ENCODE measurements around the gene MLST8. TPM values are rescaled to one million over a fixed set of nuclear protein-coding genes. Genes with fewer than 3 reads are reported as not detected.

MLST8 gene
- polyA plus RNA-seq, 2 donors, result 27.8 to 38.3 TPM

Other genes with a start within 250 kb of the MLST8 start
- 100 to 1,000 TPM; 160 to 207 TPM for gene NDUFB10, start 245.9 kb upstream of the MLST8 start, polyA plus RNA-seq
- 1,000 to 10,000 TPM; 2,871 to 3,908 TPM for gene RPS2, start 240.6 kb upstream of the MLST8 start, polyA plus RNA-seq
- gene RNF151, start 238.6 kb upstream of the MLST8 start, polyA plus RNA-seq, result under 1 TPM; 0.06 to 0.20 TPM
- 10 to 100 TPM; 56.6 to 59.0 TPM for gene TBL3, start 233.4 kb upstream of the MLST8 start, polyA plus RNA-seq
- gene NOXO1, start 224.0 kb upstream of the MLST8 start, polyA plus RNA-seq, result 1 to 10 TPM; 2.7 to 9.3 TPM
- gene GFER, start 221.3 kb upstream of the MLST8 start, polyA plus RNA-seq, result 10 to 100 TPM; 13.1 to 23.1 TPM
- gene SYNGR3, start 215.5 kb upstream of the MLST8 start, polyA plus RNA-seq, result under 1 TPM; 0.06 to 0.36 TPM
- gene ZNF598, start 195.6 kb upstream of the MLST8 start, polyA plus RNA-seq, result 10 to 100 TPM; 27.9 to 36.4 TPM
- under 1 TPM; 0.22 to 0.53 TPM for gene NPW, start 185.7 kb upstream of the MLST8 start, polyA plus RNA-seq
- gene NHERF2, start 178.6 kb upstream of the MLST8 start, polyA plus RNA-seq, result 10 to 100 TPM; 26.3 to 36.1 TPM
- 10 to 100 TPM; 15.1 to 16.2 TPM for gene NTHL1, start 157.6 kb upstream of the MLST8 start, polyA plus RNA-seq
- 10 to 100 TPM; 31.1 to 66.6 TPM for gene TSC2, start 157.5 kb upstream of the MLST8 start, polyA plus RNA-seq
- gene PKD1, start 69.6 kb upstream of the MLST8 start, polyA plus RNA-seq, result 10 to 100 TPM; 40.5 to 78.0 TPM
- gene RAB26, start 56.8 kb upstream of the MLST8 start, polyA plus RNA-seq, result 1 to 10 TPM; 1.1 to 4.7 TPM
- gene TRAF7, start 49.7 kb upstream of the MLST8 start, polyA plus RNA-seq, result 10 to 100 TPM; 40.1 to 41.5 TPM
- gene CASKIN1, start 8.8 kb upstream of the MLST8 start, polyA plus RNA-seq, result under 1 TPM; 0.29 to 0.81 TPM
- 1 to 10 TPM; 3.6 to 4.6 TPM for gene BRICD5, start 5.4 kb downstream of the MLST8 start, polyA plus RNA-seq
- gene PGP, start 9.4 kb downstream of the MLST8 start, polyA plus RNA-seq, result 1 to 10 TPM; 7.1 to 7.7 TPM
- 10 to 100 TPM; 19.9 to 31.0 TPM for gene E4F1, start 18.1 kb downstream of the MLST8 start, polyA plus RNA-seq
- gene DNASE1L2, start 31.0 kb downstream of the MLST8 start, polyA plus RNA-seq, result 1 to 10 TPM in 1 of 2 donors, under 1 TPM in 1; 0.41 to 1.3 TPM
- 10 to 100 TPM; 58.7 to 62.9 TPM for gene ECI1, start 46.1 kb downstream of the MLST8 start, polyA plus RNA-seq
- 10 to 100 TPM; 41.4 to 100.0 TPM for gene RNPS1, start 62.7 kb downstream of the MLST8 start, polyA plus RNA-seq
- gene ABCA3, start 135.3 kb downstream of the MLST8 start, polyA plus RNA-seq, result 1 to 10 TPM; 1.4 to 1.7 TPM
- 1 to 10 TPM; 4.2 to 4.6 TPM for gene CCNF, start 224.0 kb downstream of the MLST8 start, polyA plus RNA-seq